Vagina (tissue), 2 donors: ENCODE data around the gene ITIH3.

Source experiments
- POLR2A ChIP-seq, 2 donors: fragments of 450-650 bp; IDR thresholded peaks; one replicate each; pipeline ENCODE4 v1.6.1; 2017; ENCODE audit warnings: antibody characterized with exemption in 2 of 2, mild to moderate bottlenecking in 2 of 2, moderate library complexity in 2 of 2
- POLR2AphosphoS5 ChIP-seq, 2 donors: sonication (generic); formaldehyde crosslinking; IDR thresholded peaks; one replicate each; pipeline ENCODE4 v1.9.0; 2017; ENCODE audit warnings: antibody characterized with exemption in 2 of 2, mild to moderate bottlenecking in 2 of 2, low read depth in 1 of 2; ENCODE audit not compliant: insufficient read depth in 1 of 2
- TF ChIP-seq, protein P1 (sequence below), 3 experiments: fragments of 450-650 bp in 2 of 3; fragments of 200-600 bp in 1 of 3; sonication (generic) in 1 of 3; IDR thresholded peaks; one replicate each; pipeline ENCODE4 v1.5.1; 2017 to 2019; ENCODE audit warnings: antibody characterized with exemption in 3 of 3, mild to moderate bottlenecking in 2 of 3, moderate library complexity in 2 of 3

DNA sequence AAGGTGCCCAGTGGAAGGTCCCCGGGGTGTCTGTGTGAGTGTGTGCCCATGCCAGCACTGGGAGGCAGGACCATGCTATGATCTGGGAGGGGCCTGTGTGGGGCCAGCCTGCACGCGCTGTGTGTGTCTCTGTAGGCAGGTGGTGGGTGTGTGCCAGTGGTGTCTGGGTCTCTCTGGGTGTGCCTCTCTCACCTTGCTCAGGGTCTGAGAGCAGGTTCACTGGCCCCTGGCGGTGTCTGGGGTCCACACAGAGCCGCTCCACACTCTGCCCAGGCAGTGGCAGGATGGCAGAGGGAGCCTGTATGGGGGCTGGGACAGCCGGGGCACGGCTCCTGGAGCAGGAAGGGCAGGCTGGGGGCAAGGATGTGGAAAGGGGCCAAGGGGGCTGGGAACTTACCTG lies 23.3 kb downstream of the ITIH3 start:
- TF ChIP-seq, protein P1, sequence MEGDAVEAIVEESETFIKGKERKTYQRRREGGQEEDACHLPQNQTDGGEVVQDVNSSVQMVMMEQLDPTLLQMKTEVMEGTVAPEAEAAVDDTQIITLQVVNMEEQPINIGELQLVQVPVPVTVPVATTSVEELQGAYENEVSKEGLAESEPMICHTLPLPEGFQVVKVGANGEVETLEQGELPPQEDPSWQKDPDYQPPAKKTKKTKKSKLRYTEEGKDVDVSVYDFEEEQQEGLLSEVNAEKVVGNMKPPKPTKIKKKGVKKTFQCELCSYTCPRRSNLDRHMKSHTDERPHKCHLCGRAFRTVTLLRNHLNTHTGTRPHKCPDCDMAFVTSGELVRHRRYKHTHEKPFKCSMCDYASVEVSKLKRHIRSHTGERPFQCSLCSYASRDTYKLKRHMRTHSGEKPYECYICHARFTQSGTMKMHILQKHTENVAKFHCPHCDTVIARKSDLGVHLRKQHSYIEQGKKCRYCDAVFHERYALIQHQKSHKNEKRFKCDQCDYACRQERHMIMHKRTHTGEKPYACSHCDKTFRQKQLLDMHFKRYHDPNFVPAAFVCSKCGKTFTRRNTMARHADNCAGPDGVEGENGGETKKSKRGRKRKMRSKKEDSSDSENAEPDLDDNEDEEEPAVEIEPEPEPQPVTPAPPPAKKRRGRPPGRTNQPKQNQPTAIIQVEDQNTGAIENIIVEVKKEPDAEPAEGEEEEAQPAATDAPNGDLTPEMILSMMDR (IDR thresholded peaks at IDR 0.05) = no peak
- TF ChIP-seq POLR2A (IDR thresholded peaks at IDR 0.05) = no peak
- TF ChIP-seq POLR2AphosphoS5 (IDR thresholded peaks at IDR 0.05; ENCODE audit: insufficient read depth in 1 of 2, low read depth in 1 of 2) = no peak
